ENCODE measurements around the gene CDKAL1. TPM values are rescaled to one million over a fixed set of nuclear protein-coding genes. Genes with fewer than 3 reads are reported as not detected.

Gene CDKAL1
- total and polyA plus RNA-seq, 10 of the 15 experiments (the other 5 are each of a cell fraction or from before 2014, with no cell fraction given), result 10.7 to 26.9 (median 17.3) TPM

DNA sequence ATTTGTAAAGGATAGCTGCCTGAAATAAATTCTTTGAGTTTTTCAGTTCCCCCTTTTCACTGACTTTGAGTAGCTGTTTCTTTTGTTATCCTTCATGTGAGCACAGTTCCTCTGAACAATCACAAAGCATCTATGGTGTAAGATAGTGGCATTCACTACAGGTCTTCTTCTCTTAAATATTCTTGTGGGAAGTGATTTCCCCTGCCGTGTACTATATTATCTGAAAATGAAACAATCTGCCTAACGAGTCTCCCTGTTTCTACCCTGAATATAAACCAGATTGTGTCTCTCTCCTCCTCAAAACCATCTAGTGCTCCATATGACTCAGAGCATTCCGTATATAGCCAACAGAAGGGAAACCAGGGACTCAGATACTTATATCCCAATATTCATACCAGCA, 679.2 kb downstream of the CDKAL1 start (continued):
- TF ChIP-seq, protein P1, sequence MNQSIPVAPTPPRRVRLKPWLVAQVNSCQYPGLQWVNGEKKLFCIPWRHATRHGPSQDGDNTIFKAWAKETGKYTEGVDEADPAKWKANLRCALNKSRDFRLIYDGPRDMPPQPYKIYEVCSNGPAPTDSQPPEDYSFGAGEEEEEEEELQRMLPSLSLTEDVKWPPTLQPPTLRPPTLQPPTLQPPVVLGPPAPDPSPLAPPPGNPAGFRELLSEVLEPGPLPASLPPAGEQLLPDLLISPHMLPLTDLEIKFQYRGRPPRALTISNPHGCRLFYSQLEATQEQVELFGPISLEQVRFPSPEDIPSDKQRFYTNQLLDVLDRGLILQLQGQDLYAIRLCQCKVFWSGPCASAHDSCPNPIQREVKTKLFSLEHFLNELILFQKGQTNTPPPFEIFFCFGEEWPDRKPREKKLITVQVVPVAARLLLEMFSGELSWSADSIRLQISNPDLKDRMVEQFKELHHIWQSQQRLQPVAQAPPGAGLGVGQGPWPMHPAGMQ (IDR thresholded peaks at IDR 0.05; ENCODE audit: borderline replicate concordance), result no peak
- peak; percentile 29 to 35; a peak in 1 of 4 replicates for TF ChIP-seq BHLHE40 (IDR thresholded peaks at IDR 0.05; ENCODE audit: borderline replicate concordance in 1 of 2, low read depth in 2 of 2, low read length in 1 of 2)
- TF ChIP-seq ETV6 (conservative IDR thresholded peaks at IDR 0.05 in 1 of 2, IDR thresholded peaks at IDR 0.05 in 1 of 2; ENCODE audit: borderline replicate concordance in 1 of 2, low read depth in 1 of 2), result peak in 1 of 2 experiments; percentile 70; a peak in 1 of 4 replicates
- TF ChIP-seq, protein P2, sequence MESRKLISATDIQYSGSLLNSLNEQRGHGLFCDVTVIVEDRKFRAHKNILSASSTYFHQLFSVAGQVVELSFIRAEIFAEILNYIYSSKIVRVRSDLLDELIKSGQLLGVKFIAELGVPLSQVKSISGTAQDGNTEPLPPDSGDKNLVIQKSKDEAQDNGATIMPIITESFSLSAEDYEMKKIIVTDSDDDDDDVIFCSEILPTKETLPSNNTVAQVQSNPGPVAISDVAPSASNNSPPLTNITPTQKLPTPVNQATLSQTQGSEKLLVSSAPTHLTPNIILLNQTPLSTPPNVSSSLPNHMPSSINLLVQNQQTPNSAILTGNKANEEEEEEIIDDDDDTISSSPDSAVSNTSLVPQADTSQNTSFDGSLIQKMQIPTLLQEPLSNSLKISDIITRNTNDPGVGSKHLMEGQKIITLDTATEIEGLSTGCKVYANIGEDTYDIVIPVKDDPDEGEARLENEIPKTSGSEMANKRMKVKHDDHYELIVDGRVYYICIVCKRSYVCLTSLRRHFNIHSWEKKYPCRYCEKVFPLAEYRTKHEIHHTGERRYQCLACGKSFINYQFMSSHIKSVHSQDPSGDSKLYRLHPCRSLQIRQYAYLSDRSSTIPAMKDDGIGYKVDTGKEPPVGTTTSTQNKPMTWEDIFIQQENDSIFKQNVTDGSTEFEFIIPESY (IDR thresholded peaks at IDR 0.05), result no peak
- no peak for TF ChIP-seq EZH2 (IDR thresholded peaks at IDR 0.05; ENCODE audit: borderline replicate concordance, control insufficient read depth, low read depth, low read length)
- TF ChIP-seq MEF2B (IDR thresholded peaks at IDR 0.05; ENCODE audit: partially characterized antibody, poor library complexity, severe bottlenecking), result peak; percentile 46
- no peak for TF ChIP-seq POLR2AphosphoS2 (IDR thresholded peaks at IDR 0.05; ENCODE audit: low read depth, low read length)
- no peak; the same call in 1 of the 2 replicates for TF ChIP-seq GATAD2B (conservative IDR thresholded peaks at IDR 0.05; ENCODE audit: low read depth)
- TF ChIP-seq, protein P3, sequence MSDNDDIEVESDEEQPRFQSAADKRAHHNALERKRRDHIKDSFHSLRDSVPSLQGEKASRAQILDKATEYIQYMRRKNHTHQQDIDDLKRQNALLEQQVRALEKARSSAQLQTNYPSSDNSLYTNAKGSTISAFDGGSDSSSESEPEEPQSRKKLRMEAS (IDR thresholded peaks at IDR 0.05; ENCODE audit: low read depth, low read length), result no peak
- peak; percentile 88 for TF ChIP-seq IKZF2 (IDR thresholded peaks at IDR 0.05)
- peak; percentile 79 for TF ChIP-seq JUNB (IDR thresholded peaks at IDR 0.05)
- TF ChIP-seq POU2F2 (IDR thresholded peaks at IDR 0.05; ENCODE audit: borderline replicate concordance, low read depth, low read length), result no peak
- TF ChIP-seq NFYB (IDR thresholded peaks at IDR 0.05; ENCODE audit: insufficient read depth, low read depth, low read length), result no peak
- no peak for TF ChIP-seq KLF5 (IDR thresholded peaks at IDR 0.05; ENCODE audit: partially characterized antibody)
- TF ChIP-seq TCF7 (IDR thresholded peaks at IDR 0.05; ENCODE audit: borderline replicate concordance), result peak; percentile 38; the same call in 1 of the 2 replicates
- no peak for TF ChIP-seq NR2F1 (conservative IDR thresholded peaks at IDR 0.05)
- TF ChIP-seq MTA2 (IDR thresholded peaks at IDR 0.05; ENCODE audit: low read depth), result peak; percentile 76
- TF ChIP-seq, protein P4, sequence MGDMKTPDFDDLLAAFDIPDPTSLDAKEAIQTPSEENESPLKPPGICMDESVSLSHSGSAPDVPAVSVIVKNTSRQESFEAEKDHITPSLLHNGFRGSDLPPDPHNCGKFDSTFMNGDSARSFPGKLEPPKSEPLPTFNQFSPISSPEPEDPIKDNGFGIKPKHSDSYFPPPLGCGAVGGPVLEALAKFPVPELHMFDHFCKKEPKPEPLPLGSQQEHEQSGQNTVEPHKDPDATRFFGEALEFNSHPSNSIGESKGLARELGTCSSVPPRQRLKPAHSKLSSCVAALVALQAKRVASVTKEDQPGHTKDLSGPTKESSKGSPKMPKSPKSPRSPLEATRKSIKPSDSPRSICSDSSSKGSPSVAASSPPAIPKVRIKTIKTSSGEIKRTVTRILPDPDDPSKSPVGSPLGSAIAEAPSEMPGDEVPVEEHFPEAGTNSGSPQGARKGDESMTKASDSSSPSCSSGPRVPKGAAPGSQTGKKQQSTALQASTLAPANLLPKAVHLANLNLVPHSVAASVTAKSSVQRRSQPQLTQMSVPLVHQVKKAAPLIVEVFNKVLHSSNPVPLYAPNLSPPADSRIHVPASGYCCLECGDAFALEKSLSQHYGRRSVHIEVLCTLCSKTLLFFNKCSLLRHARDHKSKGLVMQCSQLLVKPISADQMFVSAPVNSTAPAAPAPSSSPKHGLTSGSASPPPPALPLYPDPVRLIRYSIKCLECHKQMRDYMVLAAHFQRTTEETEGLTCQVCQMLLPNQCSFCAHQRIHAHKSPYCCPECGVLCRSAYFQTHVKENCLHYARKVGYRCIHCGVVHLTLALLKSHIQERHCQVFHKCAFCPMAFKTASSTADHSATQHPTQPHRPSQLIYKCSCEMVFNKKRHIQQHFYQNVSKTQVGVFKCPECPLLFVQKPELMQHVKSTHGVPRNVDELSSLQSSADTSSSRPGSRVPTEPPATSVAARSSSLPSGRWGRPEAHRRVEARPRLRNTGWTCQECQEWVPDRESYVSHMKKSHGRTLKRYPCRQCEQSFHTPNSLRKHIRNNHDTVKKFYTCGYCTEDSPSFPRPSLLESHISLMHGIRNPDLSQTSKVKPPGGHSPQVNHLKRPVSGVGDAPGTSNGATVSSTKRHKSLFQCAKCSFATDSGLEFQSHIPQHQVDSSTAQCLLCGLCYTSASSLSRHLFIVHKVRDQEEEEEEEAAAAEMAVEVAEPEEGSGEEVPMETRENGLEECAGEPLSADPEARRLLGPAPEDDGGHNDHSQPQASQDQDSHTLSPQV (IDR thresholded peaks at IDR 0.05), result no peak; the same call in 1 of the 2 replicates
- TF ChIP-seq RCOR1 (conservative IDR thresholded peaks at IDR 0.05; ENCODE audit: low read depth, low read length), result no peak
- no peak for TF ChIP-seq EGR1 (IDR thresholded peaks at IDR 0.05; ENCODE audit: borderline replicate concordance in 1 of 2, low read depth in 2 of 2, low read length in 2 of 2)
- TF ChIP-seq, protein P5, sequence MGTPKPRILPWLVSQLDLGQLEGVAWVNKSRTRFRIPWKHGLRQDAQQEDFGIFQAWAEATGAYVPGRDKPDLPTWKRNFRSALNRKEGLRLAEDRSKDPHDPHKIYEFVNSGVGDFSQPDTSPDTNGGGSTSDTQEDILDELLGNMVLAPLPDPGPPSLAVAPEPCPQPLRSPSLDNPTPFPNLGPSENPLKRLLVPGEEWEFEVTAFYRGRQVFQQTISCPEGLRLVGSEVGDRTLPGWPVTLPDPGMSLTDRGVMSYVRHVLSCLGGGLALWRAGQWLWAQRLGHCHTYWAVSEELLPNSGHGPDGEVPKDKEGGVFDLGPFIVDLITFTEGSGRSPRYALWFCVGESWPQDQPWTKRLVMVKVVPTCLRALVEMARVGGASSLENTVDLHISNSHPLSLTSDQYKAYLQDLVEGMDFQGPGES (IDR thresholded peaks at IDR 0.05), result no peak
